HG02763 (cell line): Measurements from ENCODE around the gene LAMB2.
A peak's percentile ranks its signal among the peaks of the same experiment; 100 is the strongest.

ENCODE experiments used
- ATAC-seq: cut with Tn5 transposase; IDR thresholded peaks from one replicate; pipeline ENCODE4 v1.9.1; 2021; ENCODE audit warnings: mild to moderate bottlenecking, moderate library complexity; ENCODE audit not compliant: unreplicated experiment

Gene LAMB2

GRCh38 chr3:49122022-49122421 lies 10.8 kb downstream of the LAMB2 start:
- ATAC-seq = no peak

DNA sequence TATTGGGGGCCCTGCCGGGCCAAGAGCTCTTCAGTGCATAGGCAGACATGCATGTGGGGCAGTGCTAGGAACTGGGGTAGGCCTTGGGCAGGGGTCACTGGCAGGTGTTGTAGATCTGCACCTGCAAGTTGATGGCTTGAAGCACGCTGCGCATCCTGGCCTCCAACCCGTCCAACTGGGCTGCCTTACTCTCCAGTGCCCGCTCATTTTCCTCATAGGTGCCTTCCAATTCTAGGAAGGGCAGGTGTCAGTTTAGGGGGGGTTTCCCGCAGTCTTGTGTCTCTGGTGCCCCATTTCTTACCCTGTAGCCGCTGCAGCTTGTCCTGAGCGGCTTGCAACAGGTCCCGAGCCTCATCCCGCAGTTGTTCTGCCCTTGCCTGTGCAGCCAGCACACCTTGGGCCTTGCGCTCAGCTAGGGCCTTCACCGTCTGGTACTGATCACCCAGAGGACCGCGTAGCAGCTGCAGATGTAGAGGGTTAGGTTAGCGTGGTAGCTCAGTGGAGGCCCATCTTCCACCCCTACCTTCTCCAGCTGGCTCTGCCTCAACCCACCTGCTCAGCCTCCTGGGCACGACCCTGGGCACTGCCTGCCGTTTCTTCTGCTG lies 11.6 kb downstream of the LAMB2 start:
- no peak for ATAC-seq

GRCh38 chr3:49120438-49121131 lies 12.3 kb downstream of the LAMB2 start, which contains the start of gene USP19:
Gene USP19, minus strand, starts transcription at chr3:49120823. Its CDS starts 1,678 bp downstream, at chr3:49119145.
- peak; percentile 78 for ATAC-seq

DNA sequence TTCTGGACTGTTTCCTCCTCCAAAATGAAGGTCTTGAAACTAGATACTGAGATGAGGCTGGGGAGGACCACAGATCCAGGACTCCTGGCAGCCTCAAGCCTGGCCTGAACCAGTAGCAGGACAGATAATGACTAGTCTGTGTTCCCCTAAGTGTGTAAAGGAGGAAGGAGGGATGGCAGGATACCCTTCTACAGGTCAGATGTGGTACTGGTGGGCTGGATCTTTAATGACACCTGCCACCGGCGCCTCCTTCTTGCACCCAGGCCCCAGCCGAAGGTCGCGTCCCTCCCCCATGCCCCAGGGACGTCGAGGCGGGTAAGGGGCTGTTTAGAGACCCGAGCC lies 12.8 kb downstream of the LAMB2 start:
- no peak for ATAC-seq

DNA sequence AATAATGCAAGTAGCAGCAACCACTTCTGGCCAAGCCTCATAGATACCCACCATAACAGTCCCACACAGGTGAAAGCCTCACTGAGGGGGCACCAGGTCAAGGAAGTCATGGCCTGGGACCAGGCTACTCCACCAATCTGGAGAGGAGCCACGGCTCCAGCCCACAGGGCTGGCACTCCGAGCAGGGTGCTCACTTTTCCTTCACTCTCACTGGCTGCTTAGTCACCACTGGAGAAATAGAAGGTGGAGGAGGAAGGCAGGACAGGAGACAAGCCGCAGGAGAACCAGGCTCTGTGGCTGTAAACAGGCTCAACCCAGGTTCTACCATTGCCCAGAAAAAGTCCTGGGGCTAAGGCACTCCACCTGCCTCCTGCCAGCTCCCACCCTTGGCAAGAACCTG lies 13.4 kb downstream of the LAMB2 start:
- ATAC-seq = no peak

GRCh38 chr3:49119036-49119435 lies 13.8 kb downstream of the LAMB2 start:
- ATAC-seq = no peak

- ATAC-seq = no peak
These were observed 20.6 kb downstream of the LAMB2 start for GRCh38 chr3:49112262-49112661.

- no peak for ATAC-seq
These were observed 21.5 kb downstream of the LAMB2 start for GRCh38 chr3:49111347-49111746.

DNA sequence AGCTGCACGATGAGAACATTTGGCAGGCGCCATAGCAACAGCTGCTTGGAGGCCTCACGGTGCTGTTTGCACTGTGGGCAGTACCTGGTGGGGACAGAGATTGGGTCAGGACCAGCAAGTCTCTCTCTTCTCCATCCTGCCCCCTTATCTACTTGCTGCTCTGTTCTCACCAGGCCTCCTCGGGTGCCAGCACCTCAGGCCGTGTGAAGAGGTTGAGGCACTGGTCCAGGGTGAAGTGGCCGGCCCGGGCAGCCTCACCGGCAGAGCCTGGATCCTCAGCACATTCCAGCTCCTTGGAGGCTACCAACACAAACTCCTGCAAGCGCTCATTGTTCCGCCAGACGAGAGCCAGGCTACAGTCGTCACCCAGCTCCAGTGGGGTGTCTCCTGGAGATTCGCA lies 22.1 kb downstream of the LAMB2 start:
- no peak for ATAC-seq

DNA sequence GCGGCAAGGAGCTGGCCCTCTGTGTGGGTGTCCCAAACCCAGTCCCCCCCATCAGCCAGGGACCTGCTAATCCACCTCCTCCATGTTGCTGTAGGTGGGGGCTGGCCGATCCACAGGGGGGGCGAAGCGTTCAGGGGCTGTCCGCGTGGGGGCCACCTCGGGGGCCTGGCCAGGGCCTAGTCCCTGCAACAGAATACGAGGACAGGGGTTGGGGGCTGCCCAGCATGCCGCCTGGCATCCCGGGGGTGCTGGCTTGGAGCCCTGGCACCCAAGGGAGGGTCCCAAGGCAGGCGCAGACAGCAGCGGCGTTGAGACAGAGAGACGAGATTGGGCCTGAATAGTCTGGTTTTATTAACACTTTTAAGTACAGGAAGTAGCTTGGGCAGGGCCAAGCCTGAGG lies 24.5 kb downstream of the LAMB2 start:
- no peak for ATAC-seq

- peak; percentile 87 for ATAC-seq
These were observed 28.2 kb downstream of the LAMB2 start, which contains the start of gene QARS1 for GRCh38 chr3:49104427-49105291. Gene QARS1, minus strand, starts transcription at chr3:49104757. Its CDS starts 24 bp downstream, at chr3:49104733.

DNA sequence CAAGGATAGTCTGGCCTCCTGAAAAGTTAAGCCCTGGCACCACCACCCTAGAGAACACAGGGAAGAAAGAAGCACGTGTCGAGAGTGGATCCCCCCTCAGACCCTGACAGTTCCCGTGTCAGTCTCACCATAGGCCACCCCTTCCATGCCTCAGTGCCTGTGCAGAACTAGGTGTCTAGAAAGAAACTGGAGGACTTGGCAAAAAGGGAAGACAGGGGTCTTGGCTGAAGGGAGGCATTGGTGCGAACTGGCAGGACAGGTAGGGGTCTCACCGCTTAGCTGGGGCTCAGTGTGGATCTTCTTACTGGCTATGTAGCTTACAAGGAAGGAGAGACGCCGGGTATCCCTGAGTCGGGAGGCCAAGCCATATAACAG lies 28.8 kb downstream of the LAMB2 start:
- no peak for ATAC-seq

DNA sequence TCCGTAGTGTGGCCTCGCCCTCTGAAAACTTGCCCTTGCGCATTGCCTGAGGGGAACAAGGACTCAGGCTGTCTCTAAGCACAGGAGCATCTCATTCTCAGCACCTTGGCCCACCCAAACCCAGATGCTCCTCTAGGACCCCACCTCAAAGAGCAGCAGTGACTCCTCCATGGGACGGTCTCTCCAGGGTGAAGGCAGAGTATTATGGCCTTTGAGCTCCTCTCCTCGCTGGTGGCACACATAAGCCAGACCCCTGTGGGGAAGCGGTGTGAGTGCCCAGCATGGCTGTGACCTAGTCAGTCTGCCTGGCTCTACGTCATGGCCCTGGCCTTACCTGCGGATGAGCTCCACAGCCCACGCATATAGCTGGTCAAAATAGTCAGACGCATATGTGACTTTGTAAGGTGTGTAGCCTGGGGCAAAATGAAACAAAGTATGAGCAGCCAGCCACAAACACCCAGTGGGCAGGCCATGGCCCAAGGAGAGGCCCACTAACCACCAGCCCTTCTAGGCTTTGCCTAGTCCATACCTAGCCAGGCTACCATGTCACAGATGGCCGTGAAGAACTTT lies 32.7 kb downstream of the LAMB2 start:
- ATAC-seq = no peak

DNA sequence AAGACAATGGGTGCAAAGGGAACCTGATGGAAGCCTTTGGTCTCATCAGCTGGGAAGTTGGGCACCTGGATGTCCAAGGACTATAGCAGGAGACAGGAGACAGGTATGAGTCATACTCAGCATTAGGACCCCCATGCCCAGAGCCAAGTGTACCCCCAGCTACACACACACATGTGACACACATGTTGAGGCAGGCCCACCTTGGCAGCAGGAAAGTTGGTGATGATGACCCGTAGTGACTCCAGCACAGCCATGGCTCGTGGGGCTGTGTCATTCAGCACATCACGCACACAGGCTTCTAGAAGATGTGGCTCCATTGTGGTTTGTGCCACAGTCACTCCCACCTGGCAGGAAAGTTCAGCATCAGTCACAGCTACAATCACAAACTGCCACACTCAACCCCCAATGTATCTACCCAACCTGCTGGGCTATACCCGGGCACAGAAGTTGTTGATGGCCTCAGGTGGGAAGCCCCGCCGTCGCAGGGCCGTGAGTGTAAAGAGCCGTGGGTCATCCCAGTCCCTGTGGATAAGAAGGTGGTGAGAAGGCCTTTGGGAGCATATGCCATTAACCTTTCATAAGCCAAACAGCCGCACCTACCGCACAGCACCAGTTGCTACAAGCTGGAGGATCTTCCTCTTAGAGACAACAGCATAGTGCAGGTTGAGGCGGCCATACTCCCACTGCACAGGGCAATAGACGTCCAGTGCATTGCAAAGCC lies 33.8 kb downstream of the LAMB2 start:
- no peak for ATAC-seq

DNA sequence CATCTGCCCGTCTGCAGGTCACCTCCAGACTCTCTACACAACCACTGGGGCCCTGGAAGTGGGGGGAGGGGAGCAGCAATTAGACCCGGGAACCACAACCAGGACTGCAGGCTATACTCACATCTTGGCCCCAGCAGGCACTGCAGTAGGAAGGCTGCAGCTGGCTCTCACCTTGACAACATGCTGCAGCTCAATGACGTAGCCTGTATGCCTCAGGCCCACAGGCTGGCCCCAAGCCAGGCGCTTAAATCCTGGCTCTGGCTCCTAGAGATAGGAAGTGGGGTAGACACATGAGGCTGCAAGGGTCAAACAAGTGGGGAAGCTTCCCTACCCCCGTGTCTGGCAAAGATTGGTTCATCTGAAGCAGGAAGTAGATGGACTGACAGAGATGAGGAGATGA lies 34.4 kb downstream of the LAMB2 start:
- no peak for ATAC-seq

DNA sequence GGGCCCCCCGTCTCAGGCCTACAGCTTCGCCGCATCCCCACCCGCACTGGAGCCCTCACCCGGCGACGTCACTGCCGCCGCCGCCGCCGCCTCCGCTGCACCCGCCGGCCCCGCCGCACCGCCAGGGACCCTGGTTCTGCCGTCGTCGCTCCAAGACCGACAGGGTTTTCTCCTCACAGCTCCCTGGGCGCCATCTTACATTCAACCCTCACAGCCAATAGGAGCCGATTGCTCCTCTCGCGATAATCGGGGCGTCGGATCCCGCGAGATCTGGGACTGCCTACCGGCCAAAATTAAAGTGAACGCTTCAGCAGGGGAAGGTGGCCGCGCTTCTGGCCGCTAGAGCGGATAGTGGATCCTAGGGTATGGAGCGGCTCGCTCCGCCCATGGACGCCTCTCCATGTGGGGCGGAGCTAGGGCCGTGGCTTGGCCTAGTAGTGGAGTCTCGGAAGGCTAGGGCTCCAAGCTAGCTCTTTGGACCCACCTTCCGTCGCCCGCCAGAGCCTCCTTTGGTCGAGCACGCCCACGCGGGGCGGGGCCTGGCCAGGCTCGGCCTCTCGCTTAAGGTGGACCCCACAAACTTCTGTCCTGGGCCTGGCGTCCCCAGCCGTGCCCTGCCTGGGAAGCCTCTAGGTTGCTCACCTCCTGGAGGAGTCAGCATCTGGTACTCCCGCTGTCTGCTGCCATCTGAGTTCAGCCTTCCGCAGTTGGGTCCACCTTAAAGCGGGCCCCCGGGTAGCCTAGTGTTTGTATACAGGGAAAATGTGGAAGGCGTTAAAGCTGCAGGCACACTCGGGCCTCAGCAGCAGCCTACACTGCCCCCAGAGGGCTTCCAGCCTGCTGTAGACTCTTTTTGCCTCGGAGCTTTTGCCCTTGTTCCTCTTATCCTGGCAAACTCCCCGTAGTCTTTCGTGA lies 38.7 kb downstream of the LAMB2 start, which contains the start of gene QRICH1:
QRICH1 (minus strand) TSS at position 219 of the 915 bp plus-strand sequence. CDS start 17,054 bp downstream, outside the sequence.
- peak; percentile 77 for ATAC-seq

DNA sequence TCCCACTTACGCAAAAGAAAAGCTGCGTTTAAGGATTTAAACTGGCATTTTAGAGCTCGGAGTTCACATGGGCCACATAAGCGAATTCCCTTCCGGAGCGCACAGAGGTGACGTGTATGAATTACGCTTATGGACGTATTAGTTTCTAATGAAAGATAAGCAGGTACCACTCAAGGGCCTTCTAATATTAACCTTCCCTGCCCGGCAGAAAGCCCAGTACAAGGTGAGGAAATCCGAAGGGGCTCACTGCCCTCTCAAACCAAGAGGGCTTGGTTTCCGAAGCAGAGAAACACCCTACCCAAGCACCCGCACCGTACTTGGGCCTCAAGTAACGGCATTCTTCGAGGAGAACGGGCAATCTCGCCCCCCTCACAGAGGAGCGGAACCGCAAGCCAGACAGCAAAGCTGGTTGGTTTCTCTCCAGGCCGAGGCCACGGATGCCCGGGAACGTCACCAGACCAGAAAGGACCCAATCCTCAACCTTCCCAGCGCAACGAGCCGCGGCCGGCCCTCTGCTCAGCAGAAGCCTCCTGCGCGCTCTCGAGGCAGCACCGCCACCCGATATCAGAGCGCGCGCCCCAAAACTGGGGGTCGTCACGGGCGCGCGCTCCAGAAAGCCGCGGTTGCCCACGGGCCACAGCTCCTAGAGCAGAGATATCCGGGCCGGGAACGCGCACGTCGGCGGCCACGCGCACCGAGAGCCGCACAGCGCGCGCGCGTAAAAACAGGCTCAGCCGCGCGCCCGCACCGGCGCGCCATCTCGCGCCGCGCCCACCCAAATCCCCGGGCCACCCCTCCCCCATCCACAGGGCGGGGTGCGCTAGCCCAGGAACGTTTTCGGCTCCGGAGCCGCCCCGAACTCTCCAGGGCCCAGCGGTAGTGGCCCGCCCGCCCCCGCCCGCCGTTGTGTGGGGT lies 39.7 kb downstream of the LAMB2 start:
- ATAC-seq = peak; percentile 34

DNA sequence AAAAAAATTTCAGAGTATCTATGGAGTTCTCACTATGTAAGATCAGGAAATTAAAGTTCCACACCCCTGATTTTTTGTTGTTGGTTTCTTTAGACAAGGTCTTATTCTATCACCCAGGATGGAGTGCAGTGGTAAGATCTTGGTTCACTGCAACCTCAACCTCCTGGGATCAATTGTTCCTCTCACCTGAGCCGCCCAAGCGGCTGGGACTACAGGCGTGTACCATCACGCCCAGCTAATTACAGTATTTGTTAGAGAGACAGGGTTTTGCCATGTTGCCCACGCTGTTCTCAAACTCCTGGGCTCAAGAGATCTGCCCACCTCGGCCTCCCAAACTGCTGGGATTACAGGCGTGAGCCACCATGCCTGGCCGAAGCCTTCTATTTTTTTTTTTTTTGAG lies 51.4 kb downstream of the LAMB2 start:
- no peak for ATAC-seq

GRCh38 chr3:49079270-49079669 lies 53.6 kb downstream of the LAMB2 start:
- ATAC-seq = no peak
